ENCODE data around the gene TICAM2.

TICAM2 gene

GRCh38 chr5:115530426-115530825, 71.9 kb downstream of the TICAM2 start:
- no peak for DNase-seq

Data from stimulated activated CD4-positive, alpha-beta T cell treated with anti-CD3 and anti-CD28 coated beads, Interleukin-12 subunit alpha, Interleukin-12 subunit beta, amount 100 ng/mL, for 4 hours (primary cell).